Endothelial cell of umbilical vein (primary cell): ENCODE data around the gene CSGALNACT2. TPM values are rescaled to one million over a fixed set of nuclear protein-coding genes. Genes with fewer than 3 reads are reported as not detected.

Experiments used
- BruUV-seq: library from RNA; stranded (reverse); fragments of 400-500 nt; replicated peaks from 2 replicates; lab custom pipeline; 2021; lab: Mats Ljungman, UMichigan
- CTCF ChIA-PET: fragments of 300-600, 350-600 bp; sonication (Branson Sonifier 250); formaldehyde crosslinking; loops from one replicate; lab custom pipeline; 2021; ENCODE audit warnings: antibody characterized with exemption, inconsistent platforms; lab: Charles Lee
- POLR2A ChIA-PET: fragments of 300-600, 350-600 bp; sonication (Branson Sonifier 250); formaldehyde crosslinking; loops from one replicate; lab custom pipeline; 2021; ENCODE audit warnings: antibody characterized with exemption, inconsistent platforms; lab: Charles Lee
- DNase-seq: peaks from one replicate; pipeline ENCODE4 v3.0.0-alpha.2; 2011; ENCODE audit warnings: low read depth, low spot score
- FAIRE-seq: peaks from 2 replicates; lab custom pipeline; 2011; peaks lifted over from hg19 to GRCh38; lab: Jason Lieb, UNC
- H2AFZ ChIP-seq: 2 replicates; pipeline ENCODE4 v1.6.0; 2012; ENCODE audit warnings: low read depth, low read length, control low read depth, inconsistent platforms
- H3K27ac ChIP-seq: 2 replicates; pipeline ENCODE4 v1.5.1; 2011; ENCODE audit warnings: low read depth, mild to moderate bottlenecking, control low read depth, low read length, moderate library complexity; ENCODE audit not compliant: insufficient read depth
- H3K27me3 ChIP-seq, 2 experiments: 2 replicates each; pipeline versions ENCODE4 v1.6.0 to v1.6.1; 2011; ENCODE audit warnings: low read length in 2 of 2, mixed read lengths in 1 of 2; ENCODE audit not compliant: control insufficient read depth in 2 of 2, insufficient read depth in 2 of 2
- H3K36me3 ChIP-seq, 2 experiments: 2 replicates in 1 of 2; 3 replicates in 1 of 2; pipeline ENCODE4 v1.5.1; 2011; ENCODE audit warnings: low read length in 2 of 2, mild to moderate bottlenecking in 1 of 2, moderate library complexity in 1 of 2; ENCODE audit not compliant: control insufficient read depth in 2 of 2, insufficient read depth in 2 of 2; ENCODE audit errors: extremely low read depth in 1 of 2
- H3K4me1 ChIP-seq: 3 replicates; pipeline ENCODE4 v1.5.1; 2011; ENCODE audit warnings: mild to moderate bottlenecking, low read length; ENCODE audit not compliant: control insufficient read depth, insufficient read depth; ENCODE audit errors: extremely low read depth
- H3K4me2 ChIP-seq: 2 replicates; pipeline ENCODE4 v1.6.1; 2011; ENCODE audit warnings: low read length, control low read depth, mixed read lengths; ENCODE audit not compliant: insufficient read depth
- H3K4me3 ChIP-seq, 3 experiments: fragments of 200-600 bp in 1 of 3; sonication (generic), shearing (Covaris generic) in 1 of 3; replicated peaks in 1 of 3; 2 replicates each; pipeline ENCODE4 v1.5.1; 2011 to 2016; ENCODE audit warnings: control low read depth in 3 of 3, low read length in 3 of 3, mild to moderate bottlenecking in 2 of 3, inconsistent platforms in 1 of 3, low read depth in 1 of 3, moderate library complexity in 1 of 3; ENCODE audit not compliant: insufficient read depth in 1 of 3
- H3K79me2 ChIP-seq: 2 replicates; pipeline ENCODE4 v1.6.0; 2012; ENCODE audit warnings: low read length, inconsistent platforms; ENCODE audit not compliant: control insufficient read depth, insufficient read depth
- H3K9ac ChIP-seq: replicated peaks from 2 replicates; pipeline ENCODE3; 2011; ENCODE audit warnings: low read length, control low read depth; ENCODE audit not compliant: insufficient read depth; ENCODE audit errors: extremely low read depth
- H3K9me1 ChIP-seq: replicated peaks from 3 replicates; pipeline ENCODE4 v1.6.0; 2011; ENCODE audit warnings: mild to moderate bottlenecking, low read length; ENCODE audit not compliant: control insufficient read depth, insufficient read depth; ENCODE audit errors: extremely low read depth
- H3K9me3 ChIP-seq: replicated peaks from 2 replicates; pipeline ENCODE4 v1.5.1; 2012; ENCODE audit warnings: low read length, inconsistent platforms; ENCODE audit not compliant: control insufficient read depth, insufficient read depth
- H4K20me1 ChIP-seq: replicated peaks from 2 replicates; pipeline ENCODE3; 2011; ENCODE audit warnings: mild to moderate bottlenecking, low read length; ENCODE audit not compliant: control insufficient read depth, insufficient read depth; ENCODE audit errors: extremely low read depth
- EZH2 ChIP-seq: IDR thresholded peaks from 2 replicates; pipeline ENCODE4 v1.6.1; 2012; ENCODE audit warnings: borderline replicate concordance, low read depth, mild to moderate bottlenecking, moderate library complexity, low read length, inconsistent platforms; ENCODE audit not compliant: severe bottlenecking
- FOS ChIP-seq: IDR thresholded peaks from 2 replicates; pipeline ENCODE4 v1.6.1; 2011; ENCODE audit warnings: mild to moderate bottlenecking, low read length, moderate library complexity, borderline replicate concordance; ENCODE audit not compliant: insufficient read depth
- GATA2 ChIP-seq: IDR thresholded peaks from 2 replicates; pipeline ENCODE4 v1.7.0; 2011; ENCODE audit warnings: low read depth, mild to moderate bottlenecking, moderate library complexity, mixed read lengths, low read length; ENCODE audit not compliant: insufficient read length, insufficient read depth
- JUN ChIP-seq: IDR thresholded peaks from 2 replicates; pipeline ENCODE4 v1.6.1; 2011; ENCODE audit warnings: borderline replicate concordance, low read depth; ENCODE audit not compliant: insufficient read length, insufficient read depth
- MYC ChIP-seq: IDR thresholded peaks from one replicate; pipeline ENCODE4 v1.6.1; 2011; ENCODE audit warnings: mild to moderate bottlenecking, low read depth, low read length
- POLR2A ChIP-seq: IDR thresholded peaks from 2 replicates; pipeline ENCODE4 v1.6.1; 2012; ENCODE audit warnings: low read depth, mild to moderate bottlenecking, control low read depth, low read length
- POLR2AphosphoS5 ChIP-seq: IDR thresholded peaks from 2 replicates; pipeline ENCODE4 v1.6.1; 2012; ENCODE audit warnings: low read depth, mild to moderate bottlenecking, control low read depth, low read length, moderate library complexity; ENCODE audit not compliant: insufficient read depth
- dilution Hi-C: fragments of 300-500 bp; cut with MboI; formaldehyde crosslinking; loops from one replicate; pipeline ENCODE4 v1.15.0; 2019; ENCODE audit warnings: low sequenced_read_pairs; ENCODE audit not compliant: extremely low pct_ligation_motif_present
- intact Hi-C: fragments of 100-400 bp; cut with micrococcal nuclease; formaldehyde crosslinking; loops from one replicate; pipeline ENCODE4 v1.10.0; 2022
- polyA plus RNA-seq, 4 experiments: library from polyadenylated mRNA; depleted of rRNA in 3 of 4; stranded (reverse) in 3 of 4; unstranded in 1 of 4; fragments of >200 nt; gene quantifications; 2 replicates each; pipeline versions ENCODE4 v1.2.1 to v1.2.3, GENCODE V29; 2011 to 2012; ENCODE audit warnings: missing spikeins in 1 of 4
- total RNA-seq: library from RNA; stranded (reverse); gene quantifications from 2 replicates; pipeline ENCODE4 v1.2.3, GENCODE V29; 2021
- TF ChIP-seq, protein P1 (sequence below), 2 donors: IDR thresholded peaks; 1 replicate in 1 of 2; 2 replicates in 1 of 2; pipeline ENCODE4 v1.5.1; 2011; ENCODE audit warnings: low read length in 2 of 2, mild to moderate bottlenecking in 2 of 2, moderate library complexity in 2 of 2, control low read depth in 1 of 2, inconsistent platforms in 1 of 2, low read depth in 1 of 2; ENCODE audit not compliant: insufficient read depth in 1 of 2; ENCODE audit errors: extremely low read depth in 1 of 2
- TF ChIP-seq, protein P2 (sequence below): IDR thresholded peaks from 2 replicates; pipeline ENCODE4 v1.6.1; 2011; ENCODE audit not compliant: insufficient read depth, insufficient read length

Gene CSGALNACT2
- total and polyA plus RNA-seq, 2 donors (not counting 3 experiments of a cell fraction or from before 2014, with no cell fraction given) = 9.7 to 17.7 TPM

DNA sequence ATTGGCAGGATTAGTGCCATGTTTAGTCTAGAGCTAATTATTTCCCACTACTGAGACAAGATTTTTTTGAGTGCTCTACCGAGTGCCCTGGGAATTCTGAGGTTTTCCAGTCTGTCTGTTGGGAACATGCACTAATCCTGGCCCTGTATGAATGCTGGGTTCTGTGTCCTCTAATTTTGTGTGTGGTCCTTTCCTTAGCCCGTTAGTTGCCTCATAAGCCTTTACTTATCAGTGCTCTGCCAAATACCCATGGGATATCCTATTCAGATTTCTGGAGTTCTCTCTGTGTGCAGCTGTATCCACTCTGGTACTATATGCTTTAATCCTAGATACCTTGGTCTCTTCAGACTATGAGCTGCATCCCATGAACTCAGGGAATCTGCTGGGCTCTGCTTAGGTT, 13.1 kb downstream of the CSGALNACT2 start:
- FAIRE-seq (no peak), DNase-seq (no peak)
- Histone ChIP-seq H3K79me2 (peaks cover 90% of the 10 kb centered on the region), H3K4me1 (no peaks in the 10 kb centered on the region), H4K20me1 (peaks cover 16% of the 10 kb centered on the region), H3K9me1 (no peaks in the 10 kb centered on the region), H3K4me2 (no peak overlapping the region), H3K27me3 (no peaks in the 10 kb centered on the region), H3K9ac (no peak overlapping the region), H3K4me3 (no peak overlapping the region), H3K27ac (no peak overlapping the region), H3K9me3 (no peaks in the 10 kb centered on the region), H3K36me3 (no peaks in the 10 kb centered on the region), H2AFZ (no peak overlapping the region)
- BruUV-seq = no TSS peak
- ChIA-PET POLR2A (no interaction called here), CTCF (no interaction called here)
- dilution Hi-C loops (no loop called here), intact Hi-C loops (no loop called here)
- TF ChIP-seq POLR2A (no peak), GATA2 (no peak), MYC (no peak), EZH2 (no peak), FOS (no peak), POLR2AphosphoS5 (no peak), JUN (no peak)
- TF ChIP-seq, protein P1, sequence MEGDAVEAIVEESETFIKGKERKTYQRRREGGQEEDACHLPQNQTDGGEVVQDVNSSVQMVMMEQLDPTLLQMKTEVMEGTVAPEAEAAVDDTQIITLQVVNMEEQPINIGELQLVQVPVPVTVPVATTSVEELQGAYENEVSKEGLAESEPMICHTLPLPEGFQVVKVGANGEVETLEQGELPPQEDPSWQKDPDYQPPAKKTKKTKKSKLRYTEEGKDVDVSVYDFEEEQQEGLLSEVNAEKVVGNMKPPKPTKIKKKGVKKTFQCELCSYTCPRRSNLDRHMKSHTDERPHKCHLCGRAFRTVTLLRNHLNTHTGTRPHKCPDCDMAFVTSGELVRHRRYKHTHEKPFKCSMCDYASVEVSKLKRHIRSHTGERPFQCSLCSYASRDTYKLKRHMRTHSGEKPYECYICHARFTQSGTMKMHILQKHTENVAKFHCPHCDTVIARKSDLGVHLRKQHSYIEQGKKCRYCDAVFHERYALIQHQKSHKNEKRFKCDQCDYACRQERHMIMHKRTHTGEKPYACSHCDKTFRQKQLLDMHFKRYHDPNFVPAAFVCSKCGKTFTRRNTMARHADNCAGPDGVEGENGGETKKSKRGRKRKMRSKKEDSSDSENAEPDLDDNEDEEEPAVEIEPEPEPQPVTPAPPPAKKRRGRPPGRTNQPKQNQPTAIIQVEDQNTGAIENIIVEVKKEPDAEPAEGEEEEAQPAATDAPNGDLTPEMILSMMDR (IDR thresholded peaks at IDR 0.05; ENCODE audit: extremely low read depth in 1 of 2, insufficient read depth in 1 of 2, low read depth in 1 of 2, low read length in 2 of 2) = no peak
- TF ChIP-seq, protein P2, sequence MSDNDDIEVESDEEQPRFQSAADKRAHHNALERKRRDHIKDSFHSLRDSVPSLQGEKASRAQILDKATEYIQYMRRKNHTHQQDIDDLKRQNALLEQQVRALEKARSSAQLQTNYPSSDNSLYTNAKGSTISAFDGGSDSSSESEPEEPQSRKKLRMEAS = no peak
